SK-N-SH treated with all-trans-retinoic acid at 6 μM for 48 hours (cell line): ENCODE data around the gene PYDC2.

Source experiments
- ATAC-seq: fragments of 200-7000 bp; cut with Tn5 transposase; 3 replicates; pipeline ENCODE4 v1.9.1; 2020; ENCODE audit warnings: mild to moderate bottlenecking, moderate library complexity
- BACH2 ChIP-seq: fragments of 250-450 bp; sonication (Bioruptor Pico); IDR thresholded peaks from 2 replicates; pipeline ENCODE4 v1.9.0; 2021; ENCODE audit warnings: mild to moderate bottlenecking, borderline replicate concordance
- CSDC2 ChIP-seq: fragments of 250-450 bp; sonication (Bioruptor Pico); IDR thresholded peaks from 2 replicates; pipeline ENCODE4 v1.5.0; 2020; ENCODE audit warnings: mild to moderate bottlenecking, moderate library complexity
- ESRRG ChIP-seq: fragments of 250-450 bp; sonication (Bioruptor Pico); IDR thresholded peaks from 2 replicates; pipeline ENCODE4 v1.6.1; 2021; ENCODE audit warnings: mild to moderate bottlenecking
- GLIS3 ChIP-seq: fragments of 250-450 bp; sonication (Bioruptor Pico); IDR thresholded peaks from 2 replicates; pipeline ENCODE4 v1.5.0; 2020; ENCODE audit warnings: mild to moderate bottlenecking, moderate library complexity
- ISL1 ChIP-seq: fragments of 250-450 bp; sonication (Bioruptor Pico); IDR thresholded peaks from 2 replicates; pipeline ENCODE4 v2.1.2; 2022; ENCODE audit warnings: mild to moderate bottlenecking, moderate library complexity
- OSR1 ChIP-seq: fragments of 250-450 bp; sonication (Bioruptor Pico); IDR thresholded peaks from 2 replicates; pipeline ENCODE4 v1.8.0; 2022; ENCODE audit warnings: moderate library complexity, mild to moderate bottlenecking, inconsistent platforms
- POU6F1 ChIP-seq: fragments of 250-450 bp; sonication (Bioruptor Pico); IDR thresholded peaks from 2 replicates; pipeline ENCODE4 v1.8.0; 2021; ENCODE audit warnings: low read depth, mild to moderate bottlenecking, moderate library complexity, borderline replicate concordance
- PPARA ChIP-seq: fragments of 250-450 bp; sonication (Bioruptor Pico); IDR thresholded peaks from 2 replicates; pipeline ENCODE4 v1.5.0; 2020; ENCODE audit warnings: mild to moderate bottlenecking, borderline replicate concordance
- RARB ChIP-seq: fragments of 250-450 bp; sonication (Bioruptor Pico); IDR thresholded peaks from 2 replicates; pipeline ENCODE4 v1.8.0; 2021; ENCODE audit warnings: mild to moderate bottlenecking, moderate library complexity
- SNAI2 ChIP-seq: fragments of 250-450 bp; sonication (Bioruptor Pico); IDR thresholded peaks from 2 replicates; pipeline ENCODE4 v1.5.0; 2020; ENCODE audit warnings: mild to moderate bottlenecking, moderate library complexity
- TCF4 ChIP-seq: fragments of 250-450 bp; sonication (Bioruptor Pico); IDR thresholded peaks from 2 replicates; pipeline ENCODE4 v1.8.0; 2021; ENCODE audit warnings: mild to moderate bottlenecking, moderate library complexity, borderline replicate concordance
- TOX ChIP-seq: fragments of 250-450 bp; sonication (Bioruptor Pico); IDR thresholded peaks from 2 replicates; pipeline ENCODE4 v1.8.0; 2021; ENCODE audit warnings: mild to moderate bottlenecking, moderate library complexity, borderline replicate concordance
- ZC3H10 ChIP-seq: fragments of 250-450 bp; sonication (Bioruptor Pico); IDR thresholded peaks from 2 replicates; pipeline ENCODE4 v1.5.1; 2021; ENCODE audit warnings: mild to moderate bottlenecking, moderate library complexity
- ZFP3 ChIP-seq: fragments of 250-450 bp; sonication (Bioruptor Pico); IDR thresholded peaks from 2 replicates; pipeline ENCODE4 v1.5.0; 2020; ENCODE audit warnings: mild to moderate bottlenecking, moderate library complexity
- ZFP30 ChIP-seq: fragments of 450-650 bp; formaldehyde crosslinking; IDR thresholded peaks from 2 replicates; pipeline ENCODE4 v1.5.0; 2022; ENCODE audit warnings: mild to moderate bottlenecking, moderate library complexity
- ZNF565 ChIP-seq: fragments of 450-650 bp; formaldehyde crosslinking; conservative IDR thresholded peaks from 2 replicates; pipeline ENCODE4 v1.5.0; 2020; ENCODE audit warnings: low read depth, mild to moderate bottlenecking, moderate library complexity
- ZNF70 ChIP-seq: fragments of 450-650 bp; formaldehyde crosslinking; IDR thresholded peaks from 2 replicates; pipeline ENCODE4 v1.5.0; 2020; ENCODE audit warnings: mild to moderate bottlenecking, moderate library complexity
- ZNF8 ChIP-seq: fragments of 450-650 bp; formaldehyde crosslinking; IDR thresholded peaks from 2 replicates; pipeline ENCODE4 v1.5.0; 2020; ENCODE audit warnings: mild to moderate bottlenecking, moderate library complexity
- TF ChIP-seq, protein P1 (sequence below): fragments of 250-450 bp; sonication (Bioruptor Pico); IDR thresholded peaks from 2 replicates; pipeline ENCODE4 v1.8.0; 2020; ENCODE audit warnings: mild to moderate bottlenecking, moderate library complexity, borderline replicate concordance
- TF ChIP-seq, protein P2 (sequence below): fragments of 250-450 bp; sonication (Bioruptor Pico); IDR thresholded peaks from 2 replicates; pipeline ENCODE4 v1.5.1; 2020; ENCODE audit warnings: low read depth, mild to moderate bottlenecking, moderate library complexity
- TF ChIP-seq, protein P3 (sequence below): fragments of 250-450 bp; sonication (Bioruptor Pico); IDR thresholded peaks from 2 replicates; pipeline ENCODE4 v1.5.1; 2021; ENCODE audit warnings: mild to moderate bottlenecking, moderate library complexity

The PYDC2 gene

GRCh38 chr3:191432162-191432561 is 28.8 kb upstream of the PYDC2 start (continued):
- TF ChIP-seq CSDC2 (CRISPR knock-in tag): no peak
- no peak for TF ChIP-seq TCF4 (CRISPR knock-in tag)
- no peak for TF ChIP-seq OSR1 (CRISPR knock-in tag)
- no peak for TF ChIP-seq ZNF70 (CRISPR knock-in tag)
- no peak for TF ChIP-seq ZFP3 (CRISPR knock-in tag)
- TF ChIP-seq, protein P1, sequence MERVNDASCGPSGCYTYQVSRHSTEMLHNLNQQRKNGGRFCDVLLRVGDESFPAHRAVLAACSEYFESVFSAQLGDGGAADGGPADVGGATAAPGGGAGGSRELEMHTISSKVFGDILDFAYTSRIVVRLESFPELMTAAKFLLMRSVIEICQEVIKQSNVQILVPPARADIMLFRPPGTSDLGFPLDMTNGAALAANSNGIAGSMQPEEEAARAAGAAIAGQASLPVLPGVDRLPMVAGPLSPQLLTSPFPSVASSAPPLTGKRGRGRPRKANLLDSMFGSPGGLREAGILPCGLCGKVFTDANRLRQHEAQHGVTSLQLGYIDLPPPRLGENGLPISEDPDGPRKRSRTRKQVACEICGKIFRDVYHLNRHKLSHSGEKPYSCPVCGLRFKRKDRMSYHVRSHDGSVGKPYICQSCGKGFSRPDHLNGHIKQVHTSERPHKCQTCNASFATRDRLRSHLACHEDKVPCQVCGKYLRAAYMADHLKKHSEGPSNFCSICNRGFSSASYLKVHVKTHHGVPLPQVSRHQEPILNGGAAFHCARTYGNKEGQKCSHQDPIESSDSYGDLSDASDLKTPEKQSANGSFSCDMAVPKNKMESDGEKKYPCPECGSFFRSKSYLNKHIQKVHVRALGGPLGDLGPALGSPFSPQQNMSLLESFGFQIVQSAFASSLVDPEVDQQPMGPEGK: no peak
- TF ChIP-seq, protein P2, sequence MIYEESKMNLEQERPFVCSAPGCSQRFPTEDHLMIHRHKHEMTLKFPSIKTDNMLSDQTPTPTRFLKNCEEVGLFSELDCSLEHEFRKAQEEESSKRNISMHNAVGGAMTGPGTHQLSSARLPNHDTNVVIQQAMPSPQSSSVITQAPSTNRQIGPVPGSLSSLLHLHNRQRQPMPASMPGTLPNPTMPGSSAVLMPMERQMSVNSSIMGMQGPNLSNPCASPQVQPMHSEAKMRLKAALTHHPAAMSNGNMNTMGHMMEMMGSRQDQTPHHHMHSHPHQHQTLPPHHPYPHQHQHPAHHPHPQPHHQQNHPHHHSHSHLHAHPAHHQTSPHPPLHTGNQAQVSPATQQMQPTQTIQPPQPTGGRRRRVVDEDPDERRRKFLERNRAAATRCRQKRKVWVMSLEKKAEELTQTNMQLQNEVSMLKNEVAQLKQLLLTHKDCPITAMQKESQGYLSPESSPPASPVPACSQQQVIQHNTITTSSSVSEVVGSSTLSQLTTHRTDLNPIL (CRISPR knock-in tag): no peak
- no peak for TF ChIP-seq GLIS3 (CRISPR knock-in tag)
- TF ChIP-seq ZFP30 (CRISPR knock-in tag): no peak

- ATAC-seq: no peak
Observed at GRCh38 chr3:191434024-191434423, 26.9 kb upstream of the PYDC2 start.

DNA sequence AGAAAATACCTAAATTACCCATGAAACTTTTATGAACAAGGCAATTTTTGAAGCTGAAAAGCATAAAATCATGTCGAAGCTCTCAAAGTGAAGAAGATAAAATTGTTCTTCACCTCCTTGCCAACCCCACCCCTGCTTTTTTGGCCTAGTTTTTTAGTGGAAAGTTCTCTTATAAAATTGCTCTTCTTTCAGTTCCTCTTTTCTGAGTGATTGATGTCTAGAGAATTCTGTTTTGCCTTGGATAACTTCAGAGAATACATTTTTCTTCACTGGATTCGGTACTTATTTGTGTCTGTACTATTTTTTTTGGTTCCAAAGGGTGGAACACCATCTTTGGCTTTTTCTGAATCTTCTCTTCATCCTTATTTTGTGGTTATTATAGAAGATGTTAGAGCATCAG is 25.0 kb upstream of the PYDC2 start:
- ATAC-seq: no peak
- TF ChIP-seq PPARA (CRISPR knock-in tag): no peak
- no peak for TF ChIP-seq OSR1 (CRISPR knock-in tag)
- no peak for TF ChIP-seq ZC3H10
- TF ChIP-seq RARB (CRISPR knock-in tag): no peak
- no peak for TF ChIP-seq ZNF565
- TF ChIP-seq GLIS3 (CRISPR knock-in tag): no peak

More at GRCh38 chr3:191434024-191434423, 26.9 kb upstream of the PYDC2 start:
- no peak for TF ChIP-seq BACH2

DNA sequence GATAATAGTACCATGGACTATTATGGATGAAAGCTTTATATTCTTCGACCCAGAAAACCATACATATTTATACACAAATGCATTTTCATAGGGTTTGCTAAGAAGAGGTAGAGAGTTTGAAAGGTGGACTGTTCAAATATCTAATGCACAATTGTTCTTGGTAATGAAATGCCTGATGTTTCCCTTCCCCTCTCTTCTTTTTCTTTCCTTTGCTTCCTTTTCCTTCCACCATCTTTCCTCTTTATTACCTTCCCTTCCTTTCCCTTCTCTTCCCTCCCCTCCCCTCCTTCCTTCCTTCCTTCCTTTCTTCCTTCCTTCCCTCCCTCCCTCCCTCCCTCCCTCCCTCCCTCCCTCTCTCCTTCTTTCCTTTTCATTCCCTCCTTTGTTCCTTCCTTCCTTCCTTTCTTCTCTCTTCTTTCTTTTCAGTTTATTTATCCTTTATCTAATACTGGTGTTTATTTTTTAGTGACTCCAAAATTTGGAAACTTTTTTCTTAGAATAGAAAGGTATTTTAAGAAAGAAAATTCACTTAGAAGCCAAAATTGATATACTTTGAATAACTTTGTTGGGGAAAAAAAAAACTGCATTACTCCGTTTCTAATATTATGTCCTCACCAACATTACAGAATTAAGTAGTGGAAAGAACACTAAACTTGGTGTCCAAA is 22.7 kb upstream of the PYDC2 start:
- TF ChIP-seq, protein P3, sequence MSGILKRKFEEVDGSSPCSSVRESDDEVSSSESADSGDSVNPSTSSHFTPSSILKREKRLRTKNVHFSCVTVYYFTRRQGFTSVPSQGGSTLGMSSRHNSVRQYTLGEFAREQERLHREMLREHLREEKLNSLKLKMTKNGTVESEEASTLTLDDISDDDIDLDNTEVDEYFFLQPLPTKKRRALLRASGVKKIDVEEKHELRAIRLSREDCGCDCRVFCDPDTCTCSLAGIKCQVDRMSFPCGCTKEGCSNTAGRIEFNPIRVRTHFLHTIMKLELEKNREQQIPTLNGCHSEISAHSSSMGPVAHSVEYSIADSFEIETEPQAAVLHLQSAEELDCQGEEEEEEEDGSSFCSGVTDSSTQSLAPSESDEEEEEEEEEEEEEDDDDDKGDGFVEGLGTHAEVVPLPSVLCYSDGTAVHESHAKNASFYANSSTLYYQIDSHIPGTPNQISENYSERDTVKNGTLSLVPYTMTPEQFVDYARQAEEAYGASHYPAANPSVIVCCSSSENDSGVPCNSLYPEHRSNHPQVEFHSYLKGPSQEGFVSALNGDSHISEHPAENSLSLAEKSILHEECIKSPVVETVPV (CRISPR knock-in tag): no peak
- no peak for TF ChIP-seq POU6F1 (CRISPR knock-in tag)
- TF ChIP-seq TCF4 (CRISPR knock-in tag): no peak
- no peak for TF ChIP-seq BACH2
- no peak for TF ChIP-seq OSR1 (CRISPR knock-in tag)
- TF ChIP-seq ZFP30 (CRISPR knock-in tag): no peak
- no peak for TF ChIP-seq TOX (CRISPR knock-in tag)
- no peak for TF ChIP-seq PPARA (CRISPR knock-in tag)
- TF ChIP-seq ZNF565: no peak
- no peak for TF ChIP-seq ZNF8
- ATAC-seq: no peak

DNA sequence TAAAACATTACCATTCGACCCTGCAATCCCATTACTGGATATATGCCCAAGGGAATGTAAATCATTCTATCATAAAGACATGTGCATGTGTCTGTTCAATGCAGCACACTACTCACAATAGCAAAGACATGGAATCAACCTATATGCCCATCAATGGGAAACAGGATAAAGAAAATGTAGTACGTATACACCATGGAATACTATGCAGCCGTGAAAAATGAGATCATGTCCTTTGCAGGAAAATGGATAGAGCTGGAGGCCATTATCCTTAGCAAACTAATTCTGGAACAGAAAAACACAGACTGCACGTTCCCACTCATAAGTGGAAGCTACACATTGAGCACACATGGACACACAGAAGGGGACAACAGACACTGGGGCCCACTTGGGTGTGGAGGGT is 20.4 kb upstream of the PYDC2 start:
- no peak for ATAC-seq
- no peak for TF ChIP-seq ZFP30 (CRISPR knock-in tag)
- no peak for TF ChIP-seq PPARA (CRISPR knock-in tag)
- TF ChIP-seq, protein P2 (CRISPR knock-in tag): no peak
- TF ChIP-seq GLIS3 (CRISPR knock-in tag): no peak
- no peak for TF ChIP-seq CSDC2 (CRISPR knock-in tag)
- TF ChIP-seq OSR1 (CRISPR knock-in tag): no peak
- TF ChIP-seq ISL1 (CRISPR knock-in tag): no peak
- TF ChIP-seq RARB (CRISPR knock-in tag): no peak
- TF ChIP-seq ZNF70 (CRISPR knock-in tag): no peak
- TF ChIP-seq, protein P1: no peak
- no peak for TF ChIP-seq ZNF565
- TF ChIP-seq SNAI2 (CRISPR knock-in tag): no peak
- no peak for TF ChIP-seq ESRRG
